Neural progenitor cell (in vitro differentiated cells): ENCODE measurements around the gene CEACAM16. TPM values are rescaled to one million over a fixed set of nuclear protein-coding genes. Genes with fewer than 3 reads are reported as not detected.
"Not testable (repeated sequence)": the region's sequence is repeated elsewhere in the genome, so short reads cannot be mapped to it uniquely, and the experiment has no call there.

Experiments used
- DNase-seq: peaks from one replicate; pipeline ENCODE4 v3.0.0-alpha.2; 2016; ENCODE audit warnings: low spot score
- H2AFZ ChIP-seq: fragments of 200-600 bp; sonication (generic); replicated peaks from 2 replicates; pipeline ENCODE4 v1.6.1; 2016; ENCODE audit warnings: antibody characterized with exemption
- H3F3A ChIP-seq: fragments of 200-600 bp; sonication (generic); 2 replicates; pipeline ENCODE4 v1.6.1; 2016; ENCODE audit warnings: antibody characterized with exemption, low read depth
- H3K27ac ChIP-seq: fragments of 200-600 bp; sonication (generic); 2 replicates; pipeline ENCODE4 v1.5.1; 2016; ENCODE audit warnings: mild to moderate bottlenecking
- H3K27me3 ChIP-seq: fragments of 200-600 bp; sonication (generic); 2 replicates; pipeline ENCODE4 v1.6.1; 2016; ENCODE audit warnings: mild to moderate bottlenecking, moderate library complexity
- H3K36me3 ChIP-seq: fragments of 200-600 bp; sonication (generic); 2 replicates; pipeline ENCODE4 v1.5.1; 2016
- H3K4me1 ChIP-seq: fragments of 200-600 bp; sonication (generic); 2 replicates; pipeline ENCODE4 v1.6.1; 2016; ENCODE audit warnings: mixed run types
- H3K4me2 ChIP-seq: fragments of 200-600 bp; sonication (generic); 2 replicates; pipeline ENCODE4 v1.6.1; 2016
- H3K4me3 ChIP-seq: fragments of 200-600 bp; sonication (generic); 2 replicates; pipeline ENCODE4 v1.5.1; 2016
- H3K79me2 ChIP-seq: fragments of 200-600 bp; sonication (generic); 2 replicates; pipeline ENCODE4 v1.6.1; 2016; ENCODE audit warnings: low read depth
- H3K9ac ChIP-seq: fragments of 200-600 bp; sonication (generic); 2 replicates; pipeline ENCODE4 v1.6.1; 2016
- H3K9me3 ChIP-seq: fragments of 200-600 bp; sonication (generic); 2 replicates; pipeline ENCODE4 v1.5.1; 2016; ENCODE audit warnings: low read depth
- H4K20me1 ChIP-seq: fragments of 200-600 bp; sonication (generic); 2 replicates; pipeline ENCODE4 v1.6.1; 2016; ENCODE audit warnings: low read depth
- H3K27ac Mint-ChIP-seq: 3 replicates; pipeline ENCODE4 v1.8.0; 2021; ENCODE audit warnings: mixed read lengths
- H3K27me3 Mint-ChIP-seq: 2 replicates; pipeline ENCODE4 v1.8.0; 2022; ENCODE audit warnings: low read depth, mild to moderate bottlenecking, inconsistent platforms, moderate library complexity, mixed read lengths; ENCODE audit not compliant: insufficient read depth
- H3K36me3 Mint-ChIP-seq: 3 replicates; pipeline ENCODE4 v1.8.0; 2021; ENCODE audit warnings: mixed read lengths
- H3K4me1 Mint-ChIP-seq: 3 replicates; pipeline ENCODE4 v1.8.0; 2021; ENCODE audit warnings: mixed read lengths
- H3K4me3 Mint-ChIP-seq: 3 replicates; pipeline ENCODE4 v1.8.0; 2021; ENCODE audit warnings: mild to moderate bottlenecking, moderate library complexity, mixed read lengths
- H3K9me3 Mint-ChIP-seq: 3 replicates; pipeline ENCODE4 v1.8.0; 2020; ENCODE audit warnings: mixed read lengths
- EZH2 ChIP-seq: fragments of 200-600 bp; sonication (generic); IDR thresholded peaks from 2 replicates; pipeline ENCODE4 v1.6.1; 2017; ENCODE audit warnings: antibody characterized with exemption, mild to moderate bottlenecking, moderate library complexity
- EZH2phosphoT487 ChIP-seq: fragments of 200-600 bp; sonication (generic); IDR thresholded peaks from 2 replicates; pipeline ENCODE4 v1.6.1; 2017; ENCODE audit warnings: antibody characterized with exemption
- total RNA-seq: library from RNA; depleted of rRNA; stranded (reverse); fragments of >200 nt; gene quantifications from 2 replicates; pipeline ENCODE4 v1.2.3, GENCODE V29; 2015; ENCODE audit warnings: low replicate concordance
- TF ChIP-seq, protein P1 (sequence below): fragments of 200-600 bp; sonication (generic); IDR thresholded peaks from 2 replicates; pipeline ENCODE4 v1.5.1; 2017; ENCODE audit warnings: antibody characterized with exemption, mild to moderate bottlenecking

The CEACAM16 gene
- total RNA-seq, 1 donor from 2014 or later, result not detected

- TF ChIP-seq, protein P1, sequence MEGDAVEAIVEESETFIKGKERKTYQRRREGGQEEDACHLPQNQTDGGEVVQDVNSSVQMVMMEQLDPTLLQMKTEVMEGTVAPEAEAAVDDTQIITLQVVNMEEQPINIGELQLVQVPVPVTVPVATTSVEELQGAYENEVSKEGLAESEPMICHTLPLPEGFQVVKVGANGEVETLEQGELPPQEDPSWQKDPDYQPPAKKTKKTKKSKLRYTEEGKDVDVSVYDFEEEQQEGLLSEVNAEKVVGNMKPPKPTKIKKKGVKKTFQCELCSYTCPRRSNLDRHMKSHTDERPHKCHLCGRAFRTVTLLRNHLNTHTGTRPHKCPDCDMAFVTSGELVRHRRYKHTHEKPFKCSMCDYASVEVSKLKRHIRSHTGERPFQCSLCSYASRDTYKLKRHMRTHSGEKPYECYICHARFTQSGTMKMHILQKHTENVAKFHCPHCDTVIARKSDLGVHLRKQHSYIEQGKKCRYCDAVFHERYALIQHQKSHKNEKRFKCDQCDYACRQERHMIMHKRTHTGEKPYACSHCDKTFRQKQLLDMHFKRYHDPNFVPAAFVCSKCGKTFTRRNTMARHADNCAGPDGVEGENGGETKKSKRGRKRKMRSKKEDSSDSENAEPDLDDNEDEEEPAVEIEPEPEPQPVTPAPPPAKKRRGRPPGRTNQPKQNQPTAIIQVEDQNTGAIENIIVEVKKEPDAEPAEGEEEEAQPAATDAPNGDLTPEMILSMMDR, result no peak
- no peak for TF ChIP-seq EZH2
- no peak for TF ChIP-seq EZH2phosphoT487
- no peaks in the 10 kb centered on the region for H3K9me3 ChIP-seq
- H3K27ac ChIP-seq, result no peak overlapping the region
- H3K79me2 ChIP-seq, result no peaks in the 10 kb centered on the region
- no peak for DNase-seq
- H2AFZ ChIP-seq, result no peak overlapping the region
- no peaks in the 10 kb centered on the region for H3K36me3 Mint-ChIP-seq
- H3K27ac Mint-ChIP-seq, result no peak overlapping the region
- no peak overlapping the region for H3K4me3 ChIP-seq
- no peaks in the 10 kb centered on the region for H3K36me3 ChIP-seq
- H3K9me3 Mint-ChIP-seq, result peaks cover 2% of the 10 kb centered on the region
- H3K4me2 ChIP-seq, result no peak overlapping the region
- H3K4me1 ChIP-seq, result no peaks in the 10 kb centered on the region
- H4K20me1 ChIP-seq, result no peaks in the 10 kb centered on the region
- no peaks in the 10 kb centered on the region for H3K4me1 Mint-ChIP-seq
- no peaks in the 10 kb centered on the region for H3F3A ChIP-seq
- no peak overlapping the region for H3K9ac ChIP-seq
- H3K27me3 Mint-ChIP-seq, result peaks cover 6% of the 10 kb centered on the region
- no peak overlapping the region for H3K4me3 Mint-ChIP-seq
- no peaks in the 10 kb centered on the region for H3K27me3 ChIP-seq
Observed at GRCh38 chr19:44706506-44707236, 7.7 kb downstream of the CEACAM16 start.

DNA sequence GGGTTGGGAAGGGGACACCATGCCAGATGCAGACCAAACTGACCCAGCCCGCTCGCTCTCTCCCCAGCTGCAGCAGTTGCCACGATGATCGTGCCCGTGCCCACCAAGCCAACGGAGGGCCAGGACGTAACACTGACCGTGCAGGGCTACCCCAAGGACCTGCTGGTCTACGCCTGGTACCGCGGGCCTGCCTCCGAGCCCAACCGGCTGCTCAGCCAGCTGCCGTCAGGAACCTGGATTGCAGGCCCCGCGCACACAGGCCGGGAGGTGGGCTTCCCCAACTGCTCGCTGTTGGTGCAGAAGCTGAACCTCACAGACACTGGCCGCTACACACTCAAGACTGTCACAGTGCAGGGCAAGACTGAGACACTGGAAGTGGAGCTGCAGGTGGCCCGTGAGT lies 8.8 kb downstream of the CEACAM16 start:
- H3K27me3 Mint-ChIP-seq, result peaks cover 6% of the 10 kb centered on the region
- DNase-seq, result no peak
- Histone ChIP-seq H3K4me1 (no peaks in the 10 kb centered on the region), H3K9ac (no peak overlapping the region), H3K9me3 (no peaks in the 10 kb centered on the region), H4K20me1 (no peaks in the 10 kb centered on the region), H3K36me3 (no peaks in the 10 kb centered on the region), H3F3A (no peaks in the 10 kb centered on the region), H3K4me2 (no peak overlapping the region), H3K79me2 (no peaks in the 10 kb centered on the region), H2AFZ (no peak overlapping the region), H3K27me3 (no peaks in the 10 kb centered on the region), H3K4me3 (no peak overlapping the region), H3K27ac (no peak overlapping the region)
- no peak overlapping the region for H3K27ac Mint-ChIP-seq
- TF ChIP-seq EZH2phosphoT487, result no peak
- no peak for TF ChIP-seq EZH2
- TF ChIP-seq, protein P1, result no peak
- H3K4me3 Mint-ChIP-seq, result no peak overlapping the region
- no peaks in the 10 kb centered on the region for H3K36me3 Mint-ChIP-seq
- H3K4me1 Mint-ChIP-seq, result no peaks in the 10 kb centered on the region
- peaks cover 2% of the 10 kb centered on the region for H3K9me3 Mint-ChIP-seq

DNA sequence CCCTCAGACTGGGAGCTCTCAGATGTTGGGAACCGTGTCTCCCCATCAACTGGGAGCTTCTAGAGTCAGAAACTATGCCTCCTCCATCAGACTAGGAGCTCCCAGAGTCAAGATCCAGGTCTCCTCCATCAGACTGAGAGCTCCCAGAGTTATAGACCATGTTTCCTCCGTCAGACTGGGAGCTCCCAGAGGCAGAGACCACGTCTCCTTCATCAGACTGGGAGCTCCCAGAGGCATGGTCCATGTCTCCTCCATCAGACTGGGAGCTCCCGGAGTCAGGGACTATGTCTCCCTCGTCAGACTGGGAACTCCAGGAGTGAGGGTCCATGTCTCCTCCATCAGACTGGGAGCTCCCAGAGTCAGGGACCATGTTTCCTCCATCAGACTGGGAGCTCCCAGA lies 10.0 kb downstream of the CEACAM16 start:
- Histone ChIP-seq H3K36me3 (no peaks in the 10 kb centered on the region), H3K4me3 (no peak overlapping the region), H2AFZ (no peak overlapping the region), H3K79me2 (no peaks in the 10 kb centered on the region), H3K27me3 (no peaks in the 10 kb centered on the region), H4K20me1 (no peaks in the 10 kb centered on the region), H3K9me3 (no peaks in the 10 kb centered on the region), H3F3A (no peaks in the 10 kb centered on the region), H3K9ac (no peak overlapping the region), H3K4me1 (no peaks in the 10 kb centered on the region), H3K27ac (no peak overlapping the region), H3K4me2 (no peak overlapping the region)
- peaks cover 7% of the 10 kb centered on the region for H3K27me3 Mint-ChIP-seq
- H3K4me1 Mint-ChIP-seq, result no peaks in the 10 kb centered on the region
- no peak for DNase-seq
- no peak overlapping the region for H3K4me3 Mint-ChIP-seq
- TF ChIP-seq, protein P1, result no peak
- no peak for TF ChIP-seq EZH2
- no peak for TF ChIP-seq EZH2phosphoT487
- H3K9me3 Mint-ChIP-seq, result peaks cover 2% of the 10 kb centered on the region
- no peak overlapping the region for H3K27ac Mint-ChIP-seq
- no peaks in the 10 kb centered on the region for H3K36me3 Mint-ChIP-seq

- H3K4me2 ChIP-seq, H4K20me1 ChIP-seq, H3K9me3 Mint-ChIP-seq, DNase-seq, H3K9ac ChIP-seq, H3K27ac Mint-ChIP-seq, H3K9me3 ChIP-seq, H3K36me3 ChIP-seq, H3K4me1 ChIP-seq, H2AFZ ChIP-seq, H3K27me3 ChIP-seq, H3K4me1 Mint-ChIP-seq, H3K27ac ChIP-seq, H3K4me3 Mint-ChIP-seq, H3K36me3 Mint-ChIP-seq, H3K79me2 ChIP-seq, H3K27me3 Mint-ChIP-seq, H3F3A ChIP-seq, H3K4me3 ChIP-seq: not testable (repeated sequence)
Observed at GRCh38 chr19:44709434-44710266, 10.7 kb downstream of the CEACAM16 start.
